GM21360 (cell line): ENCODE data around the gene EIF3I.

Experiments used
- ATAC-seq: cut with Tn5 transposase; IDR thresholded peaks from one replicate; pipeline ENCODE4 v1.9.1; 2021; ENCODE audit warnings: mild to moderate bottlenecking, moderate library complexity; ENCODE audit not compliant: unreplicated experiment

EIF3I gene

GRCh38 chr1:32198237-32199042 is 23.8 kb upstream of the EIF3I start:
- ATAC-seq = no peak

- no peak for ATAC-seq
Measured at GRCh38 chr1:32199043-32199716, 23.0 kb upstream of the EIF3I start.

DNA sequence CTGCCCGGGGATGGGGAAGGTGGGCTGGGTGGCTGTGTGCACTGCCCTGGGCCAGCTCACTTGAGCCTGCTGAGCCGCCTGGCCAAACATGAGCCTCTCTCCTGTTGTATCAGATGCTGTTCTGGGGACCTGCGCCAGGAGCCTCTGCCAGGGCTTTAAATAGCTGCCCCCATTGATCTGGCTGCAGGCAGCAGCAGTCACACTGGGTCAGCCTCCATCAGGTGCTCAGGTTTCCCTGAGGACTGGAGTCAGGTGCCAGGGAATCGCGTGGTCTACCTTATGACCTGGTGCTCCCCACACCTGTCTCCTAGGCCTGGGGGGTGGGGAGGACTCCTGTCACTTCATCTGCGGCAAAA is 22.5 kb upstream of the EIF3I start:
- ATAC-seq = no peak

- ATAC-seq = no peak
Measured at GRCh38 chr1:32200226-32201010, 21.8 kb upstream of the EIF3I start, which contains the start of gene CCDC28B. CCDC28B (plus strand) TSS chr1:32200595; CDS start chr1:32201936, 1,341 bp downstream.

- ATAC-seq = no peak
Measured at GRCh38 chr1:32201011-32201855, 21.0 kb upstream of the EIF3I start.

DNA sequence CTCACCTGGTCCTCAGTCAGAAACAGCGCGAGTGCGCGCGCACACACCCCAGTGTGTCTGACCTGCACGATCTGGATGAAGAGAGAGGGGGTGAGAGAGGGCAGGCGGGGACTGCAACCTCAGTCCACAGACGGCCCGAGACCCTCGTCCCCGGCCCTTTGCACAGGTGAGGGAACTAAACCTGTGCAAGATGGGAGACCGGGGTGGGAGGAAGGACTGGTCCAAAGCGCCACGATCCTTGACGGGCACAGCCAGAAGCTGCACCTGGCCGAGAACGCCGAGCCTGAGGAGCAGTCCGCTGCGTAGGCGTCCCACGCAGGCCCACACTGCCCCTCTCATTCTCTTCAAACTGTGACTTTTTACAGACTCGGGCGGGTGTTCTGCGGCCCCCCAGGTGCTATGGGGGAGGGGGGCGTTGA is 17.3 kb upstream of the EIF3I start:
- no peak for ATAC-seq

DNA sequence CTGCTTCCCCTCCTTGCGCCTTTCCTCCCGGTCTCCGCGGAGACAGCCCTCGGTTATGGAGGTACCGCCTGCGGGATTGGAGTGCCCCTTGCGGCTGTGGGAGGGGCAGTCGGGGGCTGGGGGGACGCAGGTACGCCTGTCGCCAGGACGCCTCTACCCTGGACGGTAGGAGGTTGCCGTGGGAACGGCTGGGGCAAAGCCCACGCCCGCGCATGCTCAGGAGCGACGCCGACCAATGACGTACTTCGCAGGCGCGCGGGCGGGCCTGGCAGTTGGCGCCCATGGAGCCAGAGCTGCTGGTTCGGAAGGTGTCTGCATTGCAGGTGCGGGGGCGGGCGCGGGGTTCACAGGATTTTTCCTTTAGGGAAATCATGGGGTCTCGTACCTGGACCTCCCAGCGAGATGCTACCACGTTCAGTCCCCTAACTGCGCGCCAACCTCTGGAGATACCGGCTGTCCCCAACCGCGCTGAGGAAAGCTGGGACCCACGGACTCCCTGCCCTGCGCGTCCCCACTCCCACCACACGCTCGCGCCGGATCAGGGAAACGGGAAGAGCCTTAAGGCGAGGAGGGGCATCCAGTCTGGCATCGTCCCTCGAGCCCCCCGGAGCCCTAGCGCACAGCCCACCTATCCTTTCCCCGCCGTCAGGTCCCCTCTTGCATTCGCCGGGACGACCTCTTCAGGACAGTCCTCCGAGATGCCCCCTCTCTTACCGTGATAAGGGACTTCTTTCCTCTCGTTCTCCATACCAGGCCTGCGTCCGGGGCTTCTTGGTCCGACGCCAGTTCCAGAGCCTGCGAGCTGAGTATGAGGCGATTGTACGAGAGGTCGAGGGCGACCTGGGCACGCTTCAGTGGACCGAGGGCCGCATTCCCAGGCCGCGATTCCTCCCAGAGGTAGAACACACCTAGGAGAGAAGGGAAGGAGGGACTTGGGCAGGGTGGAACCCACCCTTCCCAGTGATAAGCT is 16.5 kb upstream of the EIF3I start, which contains the start of gene IQCC:
TSS of gene IQCC (plus strand) at position 271 of the 970 bp plus-strand sequence. CDS start at position 282, 11 bp downstream.
- ATAC-seq = peak; percentile 52

- ATAC-seq = no peak
Measured at GRCh38 chr1:32208469-32208868, 13.7 kb upstream of the EIF3I start.

DNA sequence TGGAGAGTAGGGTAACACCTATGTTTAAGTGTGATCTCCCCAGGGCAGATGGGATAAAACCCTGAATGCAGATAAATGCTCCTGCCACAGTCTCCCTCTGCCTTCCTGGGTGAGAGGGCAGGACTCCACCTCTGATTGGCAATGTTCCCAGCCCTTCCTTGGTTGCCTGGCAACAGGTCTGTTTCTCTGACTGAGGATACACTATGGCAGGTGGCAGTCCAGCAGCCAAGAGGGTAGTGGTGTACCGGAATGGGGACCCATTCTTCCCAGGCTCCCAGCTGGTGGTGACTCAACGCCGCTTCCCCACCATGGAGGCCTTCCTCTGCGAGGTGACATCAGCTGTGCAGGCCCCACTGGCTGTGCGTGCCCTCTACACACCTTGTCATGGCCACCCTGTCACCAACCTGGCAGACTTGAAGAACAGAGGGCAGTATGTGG is 13.3 kb upstream of the EIF3I start, which contains the start of gene DCDC2B:
TSS of gene DCDC2B (plus strand) at position 199 of the 438 bp plus-strand sequence. CDS start at position 204, 5 bp downstream.
- no peak for ATAC-seq

- no peak for ATAC-seq
Measured at GRCh38 chr1:32215629-32216480, 6.4 kb upstream of the EIF3I start.

DNA sequence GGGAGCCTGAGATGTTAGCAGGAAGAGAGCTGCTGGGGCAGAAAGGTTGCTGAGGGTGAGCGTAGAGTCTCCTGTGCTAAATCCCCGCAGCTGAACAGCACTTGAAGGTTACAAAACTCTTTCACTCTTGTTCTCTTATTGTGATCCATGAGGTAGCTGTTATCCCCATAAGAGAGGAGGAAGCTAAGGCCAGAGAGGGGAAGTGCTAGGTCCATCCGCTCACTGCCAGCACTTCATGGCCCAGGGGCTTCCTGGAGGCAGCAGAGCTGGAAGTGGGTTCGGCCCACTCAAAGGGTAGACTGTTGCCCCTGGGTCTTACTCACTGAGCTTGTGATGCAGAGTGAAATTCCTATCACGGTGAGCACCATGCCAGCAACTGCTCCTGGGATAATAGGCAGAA is 5.6 kb upstream of the EIF3I start:
- no peak for ATAC-seq

GRCh38 chr1:32219022-32219421 is 3.2 kb upstream of the EIF3I start:
- no peak for ATAC-seq

- no peak for ATAC-seq
Measured at GRCh38 chr1:32220746-32221580, 1.2 kb upstream of the EIF3I start.

- no peak for ATAC-seq
Measured at GRCh38 chr1:32221581-32221979, 627 bp upstream of the EIF3I start.

- no peak for ATAC-seq
Measured at GRCh38 chr1:32223683-32224082, 1.5 kb downstream of the EIF3I start.

GRCh38 chr1:32224285-32224684 is 2.1 kb downstream of the EIF3I start:
- no peak for ATAC-seq

DNA sequence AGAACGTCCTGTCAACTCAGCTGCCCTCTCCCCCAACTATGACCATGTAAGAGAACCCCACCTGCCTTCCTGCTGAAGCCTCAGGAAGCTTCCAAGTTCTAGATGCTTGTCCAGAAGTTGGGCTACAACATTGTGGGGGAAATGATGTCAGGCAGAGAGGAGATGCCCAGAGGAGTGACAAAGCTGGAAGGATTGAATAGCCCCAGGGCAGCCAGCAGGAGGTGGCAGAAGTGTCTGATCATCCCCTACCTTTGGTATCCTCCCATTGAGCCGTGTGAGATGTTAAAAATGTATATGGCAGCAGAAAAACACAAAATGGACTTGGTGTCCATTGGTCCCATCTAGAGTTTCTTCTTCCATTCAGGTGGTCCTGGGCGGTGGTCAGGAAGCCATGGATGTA is 6.6 kb downstream of the EIF3I start:
- ATAC-seq = no peak
